ENCODE measurements around the gene BTBD9. TPM values are rescaled to one million over a fixed set of nuclear protein-coding genes. Genes with fewer than 3 reads are reported as not detected.

BTBD9 gene
- total and polyA plus RNA-seq, 10 donors: 1.2 to 43.1 (median 27.8) TPM

- intact Hi-C loops (cut with DNase I; ENCODE audit: low total_unique reads): no loop called here
- peaks cover 0 to 4% (median 0%) of the 10 kb centered on the region in 6 donors for H3K36me3 ChIP-seq
Observed at GRCh38 chr6:38552121-38552520, 87.6 kb downstream of the BTBD9 start.

GRCh38 chr6:38549795-38550194 lies 89.9 kb downstream of the BTBD9 start:
- intact Hi-C loops (cut with DNase I; ENCODE audit: low total_unique reads): no loop called here
- WGBS, 5 donors: 83 to 88% (median 86%) methylated on average over 5 of the region's 5 CpGs
- TF ChIP-seq CTCF (IDR thresholded peaks at IDR 0.05 in 8 of 11, conservative IDR thresholded peaks at IDR 0.05 in 3 of 11) (no peak), POLR2A (IDR thresholded peaks at IDR 0.05) (no peak), POLR2AphosphoS5 (IDR thresholded peaks at IDR 0.05) (no peak)
- peaks cover 0 to 14% (median 0%) of the 10 kb centered on the region in 6 donors for H3K36me3 ChIP-seq
- no peak overlapping the region for H3K4me3 ChIP-seq
- peaks cover 0 to 12% (median 0%) of the 10 kb centered on the region in 8 donors for H3K9me3 ChIP-seq
- H3K4me1 ChIP-seq: peaks cover 0 to 17% (median 11%) of the 10 kb centered on the region in 6 donors
- H3K27me3 ChIP-seq (replicated peaks in 1 of 7): no peaks in the 10 kb centered on the region
- DNase-seq: no peak
- no peak overlapping the region for H3K27ac ChIP-seq

More at GRCh38 chr6:38552121-38552520, 87.6 kb downstream of the BTBD9 start:
- H3K4me3 ChIP-seq: no peak overlapping the region
- peaks cover 0 to 12% (median 0%) of the 10 kb centered on the region in 8 donors for H3K9me3 ChIP-seq
- 50 to 73% (median 70%) methylated on average over 3 of the region's 3 CpGs for WGBS, 5 donors
- peaks cover 0 to 17% (median 11%) of the 10 kb centered on the region in 6 donors for H3K4me1 ChIP-seq
- no peak for DNase-seq
- no peak for TF ChIP-seq POLR2A (IDR thresholded peaks at IDR 0.05)
- TF ChIP-seq CTCF (IDR thresholded peaks at IDR 0.05 in 8 of 11, conservative IDR thresholded peaks at IDR 0.05 in 3 of 11): no peak
- no peak for TF ChIP-seq POLR2AphosphoS5 (IDR thresholded peaks at IDR 0.05)
- peak overlapping the region in 4 of 8 donors; percentile 52 to 76 (median 63) for H3K27ac ChIP-seq
- no peaks in the 10 kb centered on the region for H3K27me3 ChIP-seq (replicated peaks in 1 of 7)

- TF ChIP-seq CTCF (IDR thresholded peaks at IDR 0.05 in 8 of 11, conservative IDR thresholded peaks at IDR 0.05 in 3 of 11): no peak
- DNase-seq: no peak
- Histone ChIP-seq H3K4me1 (peaks cover 0 to 17% (median 11%) of the 10 kb centered on the region in 6 donors), H3K27me3 (replicated peaks in 1 of 7) (no peaks in the 10 kb centered on the region), H3K27ac (no peak overlapping the region), H3K36me3 (peaks cover 0 to 16% (median 0%) of the 10 kb centered on the region in 6 donors), H3K4me3 (no peak overlapping the region), H3K9me3 (peaks cover 0 to 12% (median 0%) of the 10 kb centered on the region in 8 donors)
- intact Hi-C loops (cut with DNase I; ENCODE audit: low total_unique reads): no loop called here
- 88 to 96% (median 92%) methylated on average over 2 of the region's 2 CpGs for WGBS, 5 donors
Observed at GRCh38 chr6:38549180-38549579, 90.5 kb downstream of the BTBD9 start.

GRCh38 chr6:38543022-38543421 lies 96.7 kb downstream of the BTBD9 start:
- peaks cover 0 to 16% (median 0%) of the 10 kb centered on the region in 6 donors for H3K36me3 ChIP-seq
- 75 to 83% (median 81%) methylated on average over 2 of the region's 2 CpGs for WGBS, 5 donors
- no peaks in the 10 kb centered on the region for H3K4me1 ChIP-seq
- no peak overlapping the region for H3K27ac ChIP-seq
- DNase-seq: no peak
- intact Hi-C loops (cut with DNase I; ENCODE audit: low total_unique reads): no loop called here
- no peaks in the 10 kb centered on the region for H3K9me3 ChIP-seq
- H3K4me3 ChIP-seq: no peak overlapping the region
- H3K27me3 ChIP-seq (replicated peaks in 1 of 7): no peaks in the 10 kb centered on the region
- TF ChIP-seq CTCF (IDR thresholded peaks at IDR 0.05 in 8 of 11, conservative IDR thresholded peaks at IDR 0.05 in 3 of 11) (no peak), POLR2A (IDR thresholded peaks at IDR 0.05) (no peak), POLR2AphosphoS5 (IDR thresholded peaks at IDR 0.05) (no peak)
